ENCODE measurements around the gene BFAR. TPM values are rescaled to one million over a fixed set of nuclear protein-coding genes. Genes with fewer than 3 reads are reported as not detected.
A peak's percentile ranks its signal among the peaks of the same experiment; 100 is the strongest.
"Not testable (repeated sequence)": the region's sequence is repeated elsewhere in the genome, so short reads cannot be mapped to it uniquely, and the experiment has no call there.

The BFAR gene
- total RNA-seq, 5 donors from 2014 or later (not counting 1 experiment from before 2014, with no cell fraction given): 36.6 to 72.8 (median 60.9) TPM

- CTCF ChIA-PET: interaction anchor here in 1 of 2 donors (0.9 to 1.0 kb wide), 2 partner anchors 10 to 707 kb away, joined by 3 to 4 read pairs; no protein-coding TSS in a partner anchor
- 87% methylated on average over 15 of the region's 29 CpGs for WGBS (ENCODE audit: insufficient coverage)
- peaks cover 12% of the 10 kb centered on the region for H3K36me3 Mint-ChIP-seq
- not testable (repeated sequence) for H3K9me3 ChIP-seq; H3K27me3 ChIP-seq (replicated peaks in 1 of 2; ENCODE audit: control insufficient read depth in 2 of 2, extremely low read depth in 1 of 2, insufficient read depth in 2 of 2, low read length in 1 of 2); H3K27me3 Mint-ChIP-seq; H3K9me3 Mint-ChIP-seq; ATAC-seq (replicated peaks in 1 of 4)
- Histone ChIP-seq H3K4me3 (ENCODE audit: control insufficient read depth in 1 of 2, extremely low read depth in 1 of 2, low read length in 1 of 2) (peak overlapping the region in 1 of 2 donors; percentile 88), H3K4me1 (ENCODE audit: control insufficient read depth in 1 of 2, extremely low read depth in 1 of 2, insufficient read depth in 2 of 2, low read length in 2 of 2) (peaks cover 34 to 62% of the 10 kb centered on the region in 2 experiments), H3K27ac (ENCODE audit: low read length) (peak overlapping the region; percentile 86), H3K36me3 (ENCODE audit: control insufficient read depth in 2 of 2, extremely low read depth in 1 of 2, insufficient read depth in 1 of 2, low read length in 1 of 2) (peaks cover 11 to 29% of the 10 kb centered on the region in 2 donors)
- POLR2A ChIA-PET: interaction anchor here in 1 of 2 donors (0.8 kb wide), 1 partner anchor 22 kb away, joined by 3 read pairs; no protein-coding TSS in a partner anchor
- H3K4me3 Mint-ChIP-seq: peak overlapping the region; percentile 92 to 98 (median 93)
- H3K4me1 Mint-ChIP-seq: peaks cover 58 to 65% (median 63%) of the 10 kb centered on the region in 3 donors
- peak in 1 of 35 experiments; percentile 4 for DNase-seq
- peak overlapping the region; percentile 93 to 99 for H3K27ac Mint-ChIP-seq
Measured at GRCh38 chr16:14630620-14631330, 2.0 kb upstream of the BFAR start.

DNA sequence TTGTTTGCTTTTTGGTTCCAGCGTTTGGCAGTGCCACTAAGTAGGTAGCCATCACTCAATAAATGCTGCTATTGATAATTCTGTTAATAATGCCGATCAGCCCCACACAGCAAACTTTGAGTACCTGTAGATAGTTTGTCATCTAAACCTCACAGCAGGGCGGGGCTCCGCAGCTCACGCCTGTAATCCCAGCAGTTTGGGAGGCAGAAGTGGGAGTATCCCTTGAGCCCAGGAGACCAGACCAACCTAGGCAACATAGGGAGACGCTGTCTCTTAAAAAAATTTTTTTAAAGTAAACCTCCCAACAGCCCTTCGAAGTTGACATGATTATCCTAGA lies 1.6 kb downstream of the BFAR start:
- WGBS (ENCODE audit: insufficient coverage): no CpG with 5 or more reads among the region's 7 CpGs
- Histone ChIP-seq H3K36me3 (ENCODE audit: control insufficient read depth in 2 of 2, extremely low read depth in 1 of 2, insufficient read depth in 1 of 2, low read length in 1 of 2) (peaks cover 4 to 20% of the 10 kb centered on the region in 2 donors), H3K9me3 (no peaks in the 10 kb centered on the region), H3K4me1 (ENCODE audit: control insufficient read depth in 1 of 2, extremely low read depth in 1 of 2, insufficient read depth in 2 of 2, low read length in 2 of 2) (peaks cover 22 to 54% of the 10 kb centered on the region in 2 experiments), H3K4me3 (ENCODE audit: control insufficient read depth in 1 of 2, extremely low read depth in 1 of 2, low read length in 1 of 2) (peak overlapping the region in 1 of 2 donors; percentile 85), H3K27ac (ENCODE audit: low read length) (no peak overlapping the region), H3K27me3 (replicated peaks in 1 of 2; ENCODE audit: control insufficient read depth in 2 of 2, extremely low read depth in 1 of 2, insufficient read depth in 2 of 2, low read length in 1 of 2) (no peaks in the 10 kb centered on the region)
- ATAC-seq (replicated peaks in 1 of 4): no peak
- peak overlapping the region; percentile 99 for H3K27ac Mint-ChIP-seq
- POLR2A ChIA-PET: interaction anchor here in 1 of 2 donors (1.0 kb wide), 1 partner anchor 714 kb away, joined by 3 read pairs; the partner anchor contains the start of gene ERCC4
- peak overlapping the region; percentile 98 to 100 (median 99) for H3K4me3 Mint-ChIP-seq
- peaks cover 6% of the 10 kb centered on the region for H3K36me3 Mint-ChIP-seq
- H3K27me3 Mint-ChIP-seq: no peaks in the 10 kb centered on the region
- DNase-seq: no peak
- H3K4me1 Mint-ChIP-seq: peaks cover 58 to 67% (median 63%) of the 10 kb centered on the region in 3 donors
- CTCF ChIA-PET: no interaction called here
- H3K9me3 Mint-ChIP-seq: peaks cover 0 to 4% (median 3%) of the 10 kb centered on the region in 3 donors

DNA sequence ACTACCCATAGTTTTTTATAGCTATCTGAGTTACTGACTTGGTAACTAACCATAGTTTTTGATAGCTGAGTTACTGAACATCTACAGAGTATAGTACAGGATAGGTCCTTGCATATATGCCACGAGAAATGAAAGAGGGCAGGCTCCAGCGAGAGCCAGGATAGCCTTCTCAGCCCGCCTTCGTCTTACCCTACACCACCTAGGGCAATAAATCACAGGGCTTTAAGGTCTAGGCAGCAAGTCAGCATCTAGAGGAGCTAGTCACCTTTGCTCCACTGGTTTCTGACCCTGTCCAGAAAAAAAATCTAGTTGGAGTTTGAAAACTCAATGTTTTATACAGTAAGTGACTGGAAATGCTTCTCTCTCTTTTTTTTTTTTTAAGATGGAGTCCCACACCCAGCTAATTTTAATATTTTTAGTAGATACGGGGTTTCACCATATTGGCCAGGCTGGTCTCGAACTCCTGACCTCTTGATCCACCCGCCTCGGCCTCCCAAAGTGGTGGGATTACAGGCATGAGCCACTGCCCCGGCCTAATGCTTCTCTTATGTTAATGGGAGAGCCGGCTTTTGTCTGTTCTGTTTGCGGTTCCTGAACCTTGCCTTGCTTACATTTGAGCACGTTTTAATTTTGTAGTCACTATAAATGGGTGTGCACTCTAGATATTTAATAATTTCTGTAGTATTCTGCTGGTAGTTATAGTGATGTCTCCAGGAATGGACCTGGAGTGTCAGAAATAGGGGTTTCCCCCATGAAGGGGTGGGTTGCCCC lies 2.8 kb downstream of the BFAR start:
- WGBS (ENCODE audit: insufficient coverage): 94% methylated on average over 6 of the region's 12 CpGs
- ATAC-seq (replicated peaks in 1 of 4): no peak
- peak overlapping the region; percentile 17 to 98 (median 18) for H3K4me3 Mint-ChIP-seq

GRCh38 chr16:14636179-14636950 lies 3.6 kb downstream of the BFAR start:
- H3K4me3 ChIP-seq (ENCODE audit: control insufficient read depth in 1 of 2, extremely low read depth in 1 of 2, low read length in 1 of 2); H3K9me3 ChIP-seq; H3K27ac ChIP-seq (ENCODE audit: low read length); H3K27me3 Mint-ChIP-seq; POLR2A ChIA-PET; ATAC-seq (replicated peaks in 1 of 4); CTCF ChIA-PET; DNase-seq; H3K9me3 Mint-ChIP-seq; H3K27me3 ChIP-seq (replicated peaks in 1 of 2; ENCODE audit: control insufficient read depth in 2 of 2, extremely low read depth in 1 of 2, insufficient read depth in 2 of 2, low read length in 1 of 2): not testable (repeated sequence)
- WGBS (ENCODE audit: insufficient coverage): 78% methylated on average over 4 of the region's 17 CpGs
- H3K4me3 Mint-ChIP-seq: peak overlapping the region in 1 of 3 donors; percentile 17
- H3K36me3 ChIP-seq (ENCODE audit: control insufficient read depth in 2 of 2, extremely low read depth in 1 of 2, insufficient read depth in 1 of 2, low read length in 1 of 2): peaks cover 4 to 36% of the 10 kb centered on the region in 2 donors
- H3K4me1 Mint-ChIP-seq: peaks cover 67 to 74% (median 68%) of the 10 kb centered on the region in 3 donors
- peaks cover 15% of the 10 kb centered on the region for H3K36me3 Mint-ChIP-seq
- peaks cover 13 to 37% of the 10 kb centered on the region in 2 experiments for H3K4me1 ChIP-seq (ENCODE audit: control insufficient read depth in 1 of 2, extremely low read depth in 1 of 2, insufficient read depth in 2 of 2, low read length in 2 of 2)
- H3K27ac Mint-ChIP-seq: peak overlapping the region; percentile 9 to 34

More for the DNA sequence above, 2.8 kb downstream of the BFAR start:
- Histone ChIP-seq H3K4me3 (ENCODE audit: control insufficient read depth in 1 of 2, extremely low read depth in 1 of 2, low read length in 1 of 2) (no peak overlapping the region), H3K27me3 (replicated peaks in 1 of 2; ENCODE audit: control insufficient read depth in 2 of 2, extremely low read depth in 1 of 2, insufficient read depth in 2 of 2, low read length in 1 of 2) (no peaks in the 10 kb centered on the region), H3K36me3 (ENCODE audit: control insufficient read depth in 2 of 2, extremely low read depth in 1 of 2, insufficient read depth in 1 of 2, low read length in 1 of 2) (peaks cover 4 to 30% of the 10 kb centered on the region in 2 donors), H3K27ac (ENCODE audit: low read length) (no peak overlapping the region), H3K4me1 (ENCODE audit: control insufficient read depth in 1 of 2, extremely low read depth in 1 of 2, insufficient read depth in 2 of 2, low read length in 2 of 2) (peaks cover 18 to 45% of the 10 kb centered on the region in 2 experiments), H3K9me3 (no peaks in the 10 kb centered on the region)
- H3K4me1 Mint-ChIP-seq: peaks cover 63 to 73% (median 66%) of the 10 kb centered on the region in 3 donors
- POLR2A ChIA-PET: no interaction called here
- H3K27me3 Mint-ChIP-seq: no peaks in the 10 kb centered on the region
- H3K9me3 Mint-ChIP-seq: no peaks in the 10 kb centered on the region
- DNase-seq: no peak
- peaks cover 13% of the 10 kb centered on the region for H3K36me3 Mint-ChIP-seq
- peak overlapping the region; percentile 9 to 99 for H3K27ac Mint-ChIP-seq
- CTCF ChIA-PET: no interaction called here

DNA sequence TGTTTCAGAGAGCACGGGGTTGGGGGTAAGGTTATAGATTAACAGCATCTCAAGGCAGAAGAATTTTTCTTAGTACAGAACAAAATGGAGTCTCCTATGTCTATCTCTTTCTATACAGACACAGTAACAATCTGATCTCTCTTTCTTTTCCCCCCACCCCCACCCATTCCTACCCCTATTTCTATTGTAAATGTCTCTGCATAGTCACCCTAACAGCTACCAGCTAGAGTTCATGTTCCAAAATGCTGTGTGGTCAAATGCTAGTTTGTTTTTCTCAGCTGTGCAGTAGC lies 4.1 kb downstream of the BFAR start:
- CTCF ChIA-PET, H3K4me3 Mint-ChIP-seq: not testable (repeated sequence)
- H3K4me1 ChIP-seq (ENCODE audit: control insufficient read depth in 1 of 2, extremely low read depth in 1 of 2, insufficient read depth in 2 of 2, low read length in 2 of 2): peaks cover 9 to 32% of the 10 kb centered on the region in 2 experiments

GRCh38 chr16:14640538-14640937 lies 7.8 kb downstream of the BFAR start:
- H3K9me3 ChIP-seq: no peaks in the 10 kb centered on the region
- Mint-ChIP-seq H3K27ac (peak overlapping the region in 1 of 2 donors; percentile 12), H3K36me3 (peaks cover 18% of the 10 kb centered on the region), H3K27me3 (no peaks in the 10 kb centered on the region), H3K4me3 (no peak overlapping the region), H3K9me3 (no peaks in the 10 kb centered on the region), H3K4me1 (peaks cover 42 to 50% (median 45%) of the 10 kb centered on the region in 3 donors)
- ChIA-PET POLR2A (interaction anchor here in 1 of 2 donors (0.5 kb wide), 1 partner anchor 15 kb away, joined by 4 read pairs; no protein-coding TSS in a partner anchor), CTCF (no interaction called here)
- peaks cover 0 to 3% of the 10 kb centered on the region in 2 experiments for H3K4me1 ChIP-seq (ENCODE audit: control insufficient read depth in 1 of 2, extremely low read depth in 1 of 2, insufficient read depth in 2 of 2, low read length in 2 of 2)
- no peak overlapping the region for H3K27ac ChIP-seq (ENCODE audit: low read length)
- WGBS (ENCODE audit: insufficient coverage): 93% methylated on average over 6 of the region's 10 CpGs
- no peak overlapping the region for H3K4me3 ChIP-seq (ENCODE audit: control insufficient read depth in 1 of 2, extremely low read depth in 1 of 2, low read length in 1 of 2)
- no peaks in the 10 kb centered on the region for H3K27me3 ChIP-seq (replicated peaks in 1 of 2; ENCODE audit: control insufficient read depth in 2 of 2, extremely low read depth in 1 of 2, insufficient read depth in 2 of 2, low read length in 1 of 2)
- H3K36me3 ChIP-seq (ENCODE audit: control insufficient read depth in 2 of 2, extremely low read depth in 1 of 2, insufficient read depth in 1 of 2, low read length in 1 of 2): peaks cover 4 to 47% of the 10 kb centered on the region in 2 donors
- ATAC-seq (replicated peaks in 1 of 4): no peak
- no peak for DNase-seq

More for the DNA sequence above, 4.1 kb downstream of the BFAR start:
- H3K9me3 Mint-ChIP-seq; ATAC-seq (replicated peaks in 1 of 4); H3K9me3 ChIP-seq; H3K4me3 ChIP-seq (ENCODE audit: control insufficient read depth in 1 of 2, extremely low read depth in 1 of 2, low read length in 1 of 2); DNase-seq; H3K27ac ChIP-seq (ENCODE audit: low read length); H3K27me3 Mint-ChIP-seq; H3K27ac Mint-ChIP-seq; H3K27me3 ChIP-seq (replicated peaks in 1 of 2; ENCODE audit: control insufficient read depth in 2 of 2, extremely low read depth in 1 of 2, insufficient read depth in 2 of 2, low read length in 1 of 2): not testable (repeated sequence)
- H3K36me3 Mint-ChIP-seq: peaks cover 15% of the 10 kb centered on the region
- no CpG with 5 or more reads among the region's 1 CpG for WGBS (ENCODE audit: insufficient coverage)
- H3K36me3 ChIP-seq (ENCODE audit: control insufficient read depth in 2 of 2, extremely low read depth in 1 of 2, insufficient read depth in 1 of 2, low read length in 1 of 2): peaks cover 4 to 36% of the 10 kb centered on the region in 2 donors
- POLR2A ChIA-PET: interaction anchor here in 1 of 2 donors (0.6 kb wide), 1 partner anchor 46 kb away, joined by 3 read pairs; no protein-coding TSS in a partner anchor
- peaks cover 64 to 70% (median 64%) of the 10 kb centered on the region in 3 donors for H3K4me1 Mint-ChIP-seq

Measured in T-cell (primary cell).